Esophagus muscularis mucosa (tissue), 4 donors: Measurements from ENCODE around the gene S1PR2. TPM values are rescaled to one million over a fixed set of nuclear protein-coding genes. Genes with fewer than 3 reads are reported as not detected.
A peak's percentile ranks its signal among the peaks of the same experiment; 100 is the strongest.

Experiments
- DNase-seq: peaks from one replicate; pipeline ENCODE4 v3.0.0-alpha.2; 2017; ENCODE audit errors: extremely low spot score
- H3K27ac ChIP-seq, 4 donors: fragments of 200-600 bp; sonication (generic); replicated peaks in 1 of 4; 1 replicate in 3 of 4; 2 replicates in 1 of 4; pipeline ENCODE4 v1.5.1; 2016 to 2019; ENCODE audit warnings: mild to moderate bottlenecking in 1 of 4
- H3K27me3 ChIP-seq, 4 donors: fragments of 200-600 bp; sonication (generic); one replicate each; pipeline versions ENCODE4 v1.5.1 to v1.6.0; 2016 to 2019
- H3K36me3 ChIP-seq, 4 donors: fragments of 200-600 bp; sonication (generic); one replicate each; pipeline ENCODE4 v1.5.1; 2016 to 2019
- H3K4me1 ChIP-seq, 4 donors: fragments of 200-600 bp; sonication (generic); one replicate each; pipeline ENCODE4 v1.5.1; 2016 to 2019
- H3K4me3 ChIP-seq, 4 donors: fragments of 200-600 bp; sonication (generic); 1 replicate in 2 of 4; 2 replicates in 2 of 4; pipeline ENCODE4 v1.5.1; 2016 to 2019; ENCODE audit warnings: mild to moderate bottlenecking in 4 of 4, moderate library complexity in 1 of 4
- H3K9me3 ChIP-seq, 4 donors: fragments of 200-600 bp; sonication (generic); 1 replicate in 3 of 4; 2 replicates in 1 of 4; pipeline ENCODE4 v1.5.1; 2016 to 2019
- CTCF ChIP-seq, 3 experiments: fragments of 200-600 bp in 2 of 3; fragments of 450-650 bp in 1 of 3; sonication (generic) in 2 of 3; IDR thresholded peaks; one replicate each; pipeline ENCODE4 v1.5.1; 2017 to 2019; ENCODE audit warnings: antibody characterized with exemption in 3 of 3, mild to moderate bottlenecking in 2 of 3, moderate library complexity in 1 of 3
- EP300 ChIP-seq: sonication (generic); formaldehyde crosslinking; IDR thresholded peaks from one replicate; pipeline ENCODE4 v1.6.1; 2017; ENCODE audit warnings: antibody characterized with exemption
- POLR2A ChIP-seq: fragments of 450-650 bp; IDR thresholded peaks from one replicate; pipeline ENCODE4 v1.6.1; 2017; ENCODE audit warnings: antibody characterized with exemption, moderate library complexity, mild to moderate bottlenecking, low read depth
- POLR2AphosphoS5 ChIP-seq, 2 donors: sonication (generic); formaldehyde crosslinking; IDR thresholded peaks; one replicate each; pipeline ENCODE4 v1.6.1; 2017; ENCODE audit warnings: antibody characterized with exemption in 2 of 2
- WGBS: methylation state at CpG from one replicate; pipeline ENCODE4 v1.1.5; 2018; 5-methylcytosine and 5-hydroxymethylcytosine counted together
- intact Hi-C: fragments of 100-400 bp; cut with DNase I; formaldehyde crosslinking; loops from one replicate; pipeline ENCODE4 v1.15.1; 2023
- total RNA-seq, 4 donors: library from RNA; depleted of rRNA; stranded (reverse); fragments of >200 nt; gene quantifications; one replicate each; pipeline versions ENCODE4 v1.1.0 to v1.2.1, GENCODE V29; 2016

The S1PR2 gene
- total RNA-seq, 4 donors from 2014 or later: 14.5 to 27.7 (median 20.4) TPM

GRCh38 chr19:10223488-10224213, 7.5 kb downstream of the S1PR2 start:
- Histone ChIP-seq H3K27me3 (no peaks in the 10 kb centered on the region), H3K27ac (no peak overlapping the region), H3K36me3 (peaks cover 0 to 25% (median 14%) of the 10 kb centered on the region in 4 donors), H3K9me3 (no peaks in the 10 kb centered on the region), H3K4me3 (no peak overlapping the region), H3K4me1 (peaks cover 7 to 30% (median 29%) of the 10 kb centered on the region in 4 donors)
- WGBS: 96% methylated on average over 21 of the region's 28 CpGs
- intact Hi-C loops: no loop called here
- DNase-seq: no peak
- TF ChIP-seq CTCF (IDR thresholded peaks at IDR 0.05) (no peak), POLR2A (no peak), EP300 (no peak), POLR2AphosphoS5 (IDR thresholded peaks at IDR 0.05) (no peak)

- Histone ChIP-seq H3K27ac (no peak overlapping the region), H3K36me3 (peaks cover 0 to 29% (median 14%) of the 10 kb centered on the region in 4 donors), H3K4me3 (no peak overlapping the region), H3K9me3 (no peaks in the 10 kb centered on the region), H3K27me3 (no peaks in the 10 kb centered on the region), H3K4me1 (peaks cover 6 to 18% (median 17%) of the 10 kb centered on the region in 4 donors)
- TF ChIP-seq CTCF (IDR thresholded peaks at IDR 0.05) (no peak), POLR2AphosphoS5 (IDR thresholded peaks at IDR 0.05) (no peak), POLR2A (no peak), EP300 (no peak)
- intact Hi-C loops: no loop called here
- 72% methylated on average over 14 of the region's 14 CpGs for WGBS
- DNase-seq: no peak
Measured at GRCh38 chr19:10222201-10222890, 8.8 kb downstream of the S1PR2 start.

- DNase-seq: no peak
- Histone ChIP-seq H3K4me1 (peaks cover 0 to 8% (median 4%) of the 10 kb centered on the region in 4 donors), H3K4me3 (no peak overlapping the region), H3K36me3 (peaks cover 0 to 29% (median 14%) of the 10 kb centered on the region in 4 donors), H3K9me3 (no peaks in the 10 kb centered on the region), H3K27ac (no peak overlapping the region), H3K27me3 (no peaks in the 10 kb centered on the region)
- intact Hi-C loops: no loop called here
- 88% methylated on average over 1 of the region's 7 CpGs for WGBS
- TF ChIP-seq EP300: no peak
- TF ChIP-seq CTCF (IDR thresholded peaks at IDR 0.05): no peak
- no peak for TF ChIP-seq POLR2AphosphoS5 (IDR thresholded peaks at IDR 0.05)
- no peak for TF ChIP-seq POLR2A
Measured at GRCh38 chr19:10220695-10221094, 10.4 kb downstream of the S1PR2 start.

GRCh38 chr19:10219678-10220077, 11.5 kb downstream of the S1PR2 start:
- 49% methylated on average over 3 of the region's 3 CpGs for WGBS
- Histone ChIP-seq H3K27me3 (no peaks in the 10 kb centered on the region), H3K4me1 (peaks cover 0 to 8% (median 0%) of the 10 kb centered on the region in 4 donors), H3K9me3 (no peaks in the 10 kb centered on the region), H3K27ac (no peak overlapping the region), H3K36me3 (peaks cover 0 to 29% (median 14%) of the 10 kb centered on the region in 4 donors), H3K4me3 (no peak overlapping the region)
- intact Hi-C loops: no loop called here
- TF ChIP-seq POLR2A: no peak
- TF ChIP-seq POLR2AphosphoS5 (IDR thresholded peaks at IDR 0.05): no peak
- TF ChIP-seq CTCF (IDR thresholded peaks at IDR 0.05): peak in 1 of 3 experiments; percentile 10
- TF ChIP-seq EP300: no peak
- no peak for DNase-seq
